Activated CD4-positive, alpha-beta memory T cell treated with anti-CD3 and anti-CD28 coated beads for 36 hours (primary cell): ENCODE measurements around the gene PALLD. TPM values are rescaled to one million over a fixed set of nuclear protein-coding genes. Genes with fewer than 3 reads are reported as not detected.

ENCODE experiments used
- CTCF ChIA-PET: fragments of 350-600 bp; sonication (Branson Sonifier 250); formaldehyde crosslinking; loops from one replicate; lab custom pipeline; 2021; ENCODE audit warnings: antibody characterized with exemption, inconsistent platforms; lab: Charles Lee
- POLR2A ChIA-PET: fragments of 350-600 bp; sonication (Branson Sonifier 250); formaldehyde crosslinking; loops from one replicate; lab custom pipeline; 2021; ENCODE audit warnings: antibody characterized with exemption; lab: Charles Lee
- DNase-seq: peaks from one replicate; pipeline ENCODE4 v3.0.0-alpha.2; 2020
- H3K27ac Mint-ChIP-seq: one replicate; pipeline ENCODE4 v1.8.0; 2021; ENCODE audit warnings: mixed read lengths
- H3K27me3 Mint-ChIP-seq: one replicate; pipeline ENCODE4 v1.8.0; 2021; ENCODE audit warnings: mixed read lengths
- H3K36me3 Mint-ChIP-seq: one replicate; pipeline ENCODE4 v1.8.0; 2021; ENCODE audit warnings: mixed read lengths
- H3K4me1 Mint-ChIP-seq: one replicate; pipeline ENCODE4 v1.8.0; 2021; ENCODE audit warnings: low read depth, mixed read lengths
- H3K4me3 Mint-ChIP-seq: one replicate; pipeline ENCODE4 v1.8.0; 2021; ENCODE audit warnings: mild to moderate bottlenecking, mixed read lengths
- H3K9me3 Mint-ChIP-seq: one replicate; pipeline ENCODE4 v1.8.0; 2021; ENCODE audit warnings: mixed read lengths
- intact Hi-C: fragments of 100-400 bp; cut with micrococcal nuclease; formaldehyde crosslinking; loops from one replicate; pipeline ENCODE4 v1.15.1; 2023
- total RNA-seq, 2 experiments: library from RNA; stranded (reverse); gene quantifications; one replicate each; pipeline ENCODE4 v1.2.3, GENCODE V29; 2021

PALLD gene
- total RNA-seq, 2 experiments from 2014 or later = 8.9 to 9.4 TPM

GRCh38 chr4:168478868-168479267 is 18.0 kb upstream of the PALLD start:
- H3K4me1 Mint-ChIP-seq = peaks cover 64% of the 10 kb centered on the region
- no peak for DNase-seq
- ChIA-PET POLR2A (interaction anchor here (1.2 kb wide), 1 partner anchor 31 kb away, joined by 5 read pairs; no protein-coding TSS in a partner anchor), CTCF (no interaction called here)
- H3K4me3 Mint-ChIP-seq = peak overlapping the region; percentile 85
- no peaks in the 10 kb centered on the region for H3K27me3 Mint-ChIP-seq
- no peaks in the 10 kb centered on the region for H3K36me3 Mint-ChIP-seq
- intact Hi-C loops = no loop called here
- no peaks in the 10 kb centered on the region for H3K9me3 Mint-ChIP-seq
- H3K27ac Mint-ChIP-seq = no peak overlapping the region

- intact Hi-C loops = loop anchor here (1.0 to 10.0 kb wide), 6 partner anchors 29 to 1134 kb away; partner anchors contain the start of genes DDX60 and NEK1
- peak overlapping the region; percentile 85 for H3K4me3 Mint-ChIP-seq
- ChIA-PET POLR2A (no interaction called here), CTCF (interaction anchor here (1.5 kb wide), 1 partner anchor 33 kb away, joined by 4 read pairs; no protein-coding TSS in a partner anchor)
- no peaks in the 10 kb centered on the region for H3K27me3 Mint-ChIP-seq
- no peaks in the 10 kb centered on the region for H3K9me3 Mint-ChIP-seq
- DNase-seq = peak; percentile 53
- peak overlapping the region; percentile 88 for H3K27ac Mint-ChIP-seq
- peaks cover 51% of the 10 kb centered on the region for H3K4me1 Mint-ChIP-seq
- no peaks in the 10 kb centered on the region for H3K36me3 Mint-ChIP-seq
Measured at GRCh38 chr4:168480931-168481611, 15.8 kb upstream of the PALLD start.

GRCh38 chr4:168483811-168484210 is 13.0 kb upstream of the PALLD start:
- ChIA-PET CTCF (no interaction called here), POLR2A (no interaction called here)
- Mint-ChIP-seq H3K4me1 (peaks cover 44% of the 10 kb centered on the region), H3K9me3 (no peaks in the 10 kb centered on the region), H3K36me3 (no peaks in the 10 kb centered on the region), H3K27me3 (no peaks in the 10 kb centered on the region), H3K4me3 (no peak overlapping the region), H3K27ac (no peak overlapping the region)
- DNase-seq = no peak
- intact Hi-C loops = loop anchor here (10.0 kb wide), 2 partner anchors 381 to 1131 kb away; partner anchors contain the start of gene NEK1

DNA sequence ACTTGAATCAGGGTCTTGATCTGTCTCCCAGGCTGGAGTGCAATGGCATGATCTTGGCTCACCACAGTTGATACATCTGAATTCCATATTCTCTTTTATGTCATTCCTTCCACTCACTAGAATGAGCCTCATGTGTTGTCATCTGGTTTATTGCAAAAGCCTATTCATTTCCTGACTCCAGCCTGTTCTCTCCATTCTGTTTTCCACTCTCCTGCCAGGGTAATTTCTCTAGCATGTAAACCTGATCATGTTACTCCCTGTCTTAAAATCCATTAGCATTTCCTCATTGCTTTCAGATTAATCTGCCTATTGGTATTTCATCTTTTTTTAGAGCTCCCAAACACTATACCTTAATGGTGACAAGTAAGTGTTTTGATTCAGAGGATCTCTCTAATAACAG is 12.2 kb upstream of the PALLD start:
- POLR2A ChIA-PET = no interaction called here
- intact Hi-C loops = loop anchor here (10.0 kb wide), 2 partner anchors 380 to 1130 kb away; partner anchors contain the start of gene NEK1
- H3K9me3 Mint-ChIP-seq = no peaks in the 10 kb centered on the region
- H3K27me3 Mint-ChIP-seq = peaks cover under 1% of the 10 kb centered on the region
- no peak overlapping the region for H3K4me3 Mint-ChIP-seq
- no peaks in the 10 kb centered on the region for H3K36me3 Mint-ChIP-seq
- peaks cover 40% of the 10 kb centered on the region for H3K4me1 Mint-ChIP-seq
- CTCF ChIA-PET = interaction anchor here (1.1 kb wide), 1 partner anchor 15 kb away, joined by 4 read pairs; no protein-coding TSS in a partner anchor
- no peak overlapping the region for H3K27ac Mint-ChIP-seq
- DNase-seq = no peak

- peaks cover 39% of the 10 kb centered on the region for H3K4me1 Mint-ChIP-seq
- ChIA-PET CTCF (interaction anchor here (1.1 kb wide), 1 partner anchor 15 kb away, joined by 4 read pairs; no protein-coding TSS in a partner anchor), POLR2A (interaction anchor here (1.5 kb wide), 1 partner anchor 24 kb away, joined by 3 read pairs; no protein-coding TSS in a partner anchor)
- H3K27me3 Mint-ChIP-seq = peaks cover 2% of the 10 kb centered on the region
- no peak overlapping the region for H3K4me3 Mint-ChIP-seq
- DNase-seq = no peak
- H3K36me3 Mint-ChIP-seq = no peaks in the 10 kb centered on the region
- intact Hi-C loops = loop anchor here (10.0 kb wide), 2 partner anchors 379 to 1129 kb away; partner anchors contain the start of gene NEK1
- no peak overlapping the region for H3K27ac Mint-ChIP-seq
- H3K9me3 Mint-ChIP-seq = no peaks in the 10 kb centered on the region
Measured at GRCh38 chr4:168485156-168485910, 11.5 kb upstream of the PALLD start.

- peak overlapping the region; percentile 25 for H3K27ac Mint-ChIP-seq
- peak; percentile 23 for DNase-seq
- intact Hi-C loops = loop anchor here (1.0 to 10.0 kb wide), 3 partner anchors 23 to 1128 kb away; partner anchors contain the start of gene NEK1
- ChIA-PET POLR2A (interaction anchor here (1.5 kb wide), 1 partner anchor 23 kb away, joined by 3 read pairs; no protein-coding TSS in a partner anchor), CTCF (interaction anchor here (0.7 kb wide), 1 partner anchor 27 kb away, joined by 3 read pairs; no protein-coding TSS in a partner anchor)
- no peak overlapping the region for H3K4me3 Mint-ChIP-seq
- H3K36me3 Mint-ChIP-seq = no peaks in the 10 kb centered on the region
- no peaks in the 10 kb centered on the region for H3K9me3 Mint-ChIP-seq
- H3K4me1 Mint-ChIP-seq = peaks cover 26% of the 10 kb centered on the region
- H3K27me3 Mint-ChIP-seq = peaks cover 2% of the 10 kb centered on the region
Measured at GRCh38 chr4:168486912-168487281, 10.0 kb upstream of the PALLD start.

GRCh38 chr4:168487282-168488035 is 9.4 kb upstream of the PALLD start:
- peaks cover 20% of the 10 kb centered on the region for H3K4me1 Mint-ChIP-seq
- no peaks in the 10 kb centered on the region for H3K9me3 Mint-ChIP-seq
- intact Hi-C loops = loop anchor here (1.0 to 10.0 kb wide), 3 partner anchors 23 to 1127 kb away; partner anchors contain the start of gene NEK1
- ChIA-PET CTCF (interaction anchor here (0.7 kb wide), 2 partner anchors 27 to 183 kb away, joined by 3 read pairs; no protein-coding TSS in a partner anchor), POLR2A (interaction anchor here (1.5 kb wide), 1 partner anchor 23 kb away, joined by 3 read pairs; no protein-coding TSS in a partner anchor)
- peaks cover 5% of the 10 kb centered on the region for H3K27me3 Mint-ChIP-seq
- no peak for DNase-seq
- no peak overlapping the region for H3K4me3 Mint-ChIP-seq
- H3K36me3 Mint-ChIP-seq = no peaks in the 10 kb centered on the region
- H3K27ac Mint-ChIP-seq = peak overlapping the region; percentile 25

DNA sequence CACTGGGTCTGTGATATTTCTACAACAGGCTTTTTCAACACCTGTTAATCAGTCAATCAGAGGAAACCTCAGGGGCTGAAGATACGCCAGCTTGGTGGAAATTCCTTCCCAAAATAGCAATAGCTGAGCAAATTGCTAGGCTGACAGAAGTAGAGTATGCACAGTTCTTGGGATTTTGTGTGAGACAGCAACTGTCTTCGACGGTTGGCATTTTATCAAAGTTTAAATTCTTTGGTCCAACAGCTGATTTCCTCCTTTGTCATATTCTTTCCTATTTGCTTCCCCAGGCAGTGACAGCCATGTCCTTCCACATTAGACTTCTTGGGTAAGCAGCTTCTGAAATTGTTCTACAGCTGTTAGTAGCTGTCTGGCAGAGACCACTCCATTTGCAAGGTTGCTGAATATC is 8.0 kb upstream of the PALLD start:
- intact Hi-C loops = loop anchor here (10.0 kb wide), 2 partner anchors 376 to 1126 kb away; partner anchors contain the start of gene NEK1
- peaks cover 12% of the 10 kb centered on the region for H3K4me1 Mint-ChIP-seq
- no peak overlapping the region for H3K27ac Mint-ChIP-seq
- H3K27me3 Mint-ChIP-seq = peaks cover 8% of the 10 kb centered on the region
- DNase-seq = no peak
- no peaks in the 10 kb centered on the region for H3K36me3 Mint-ChIP-seq
- CTCF ChIA-PET = no interaction called here
- POLR2A ChIA-PET = no interaction called here
- no peak overlapping the region for H3K4me3 Mint-ChIP-seq
- no peaks in the 10 kb centered on the region for H3K9me3 Mint-ChIP-seq

DNA sequence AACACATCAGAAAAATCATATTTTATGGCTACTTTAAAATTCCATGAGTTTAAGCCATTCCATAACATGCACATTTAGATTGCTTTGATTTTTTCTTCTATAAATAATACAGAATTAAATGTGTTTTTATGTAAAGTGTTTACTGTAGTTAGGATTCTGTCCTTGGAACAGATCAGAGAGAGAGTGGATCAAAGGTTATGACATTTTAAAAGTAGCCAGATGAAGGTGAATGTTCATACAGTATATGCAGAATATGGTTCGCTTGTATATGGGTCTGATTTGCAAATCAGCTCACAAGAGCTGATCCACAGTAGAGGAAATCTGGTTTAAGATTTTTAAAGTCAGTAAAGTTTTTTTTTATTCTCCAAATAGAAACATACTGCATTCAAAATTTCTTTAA is 7.2 kb upstream of the PALLD start:
- Mint-ChIP-seq H3K4me3 (no peak overlapping the region), H3K27ac (no peak overlapping the region), H3K36me3 (no peaks in the 10 kb centered on the region), H3K4me1 (peaks cover 12% of the 10 kb centered on the region), H3K27me3 (peaks cover 8% of the 10 kb centered on the region), H3K9me3 (no peaks in the 10 kb centered on the region)
- ChIA-PET POLR2A (no interaction called here), CTCF (no interaction called here)
- no peak for DNase-seq
- intact Hi-C loops = loop anchor here (10.0 kb wide), 2 partner anchors 375 to 1125 kb away; partner anchors contain the start of gene NEK1

GRCh38 chr4:168490711-168491110 is 6.1 kb upstream of the PALLD start:
- CTCF ChIA-PET = no interaction called here
- POLR2A ChIA-PET = no interaction called here
- Mint-ChIP-seq H3K27ac (no peak overlapping the region), H3K4me1 (peaks cover 12% of the 10 kb centered on the region), H3K36me3 (no peaks in the 10 kb centered on the region), H3K4me3 (no peak overlapping the region), H3K9me3 (no peaks in the 10 kb centered on the region), H3K27me3 (peaks cover 8% of the 10 kb centered on the region)
- no peak for DNase-seq
- intact Hi-C loops = no loop called here

- Mint-ChIP-seq H3K4me1 (peaks cover 12% of the 10 kb centered on the region), H3K27ac (no peak overlapping the region), H3K36me3 (no peaks in the 10 kb centered on the region), H3K4me3 (no peak overlapping the region), H3K9me3 (no peaks in the 10 kb centered on the region), H3K27me3 (peaks cover 8% of the 10 kb centered on the region)
- intact Hi-C loops = no loop called here
- ChIA-PET CTCF (no interaction called here), POLR2A (no interaction called here)
- no peak for DNase-seq
Measured at GRCh38 chr4:168491563-168491962, 5.3 kb upstream of the PALLD start.
